ENCODE measurements around the gene MIPOL1.
A peak's percentile ranks its signal among the peaks of the same experiment; 100 is the strongest.
"Not testable (repeated sequence)": the region's sequence is repeated elsewhere in the genome, so short reads cannot be mapped to it uniquely, and the experiment has no call there.

MIPOL1 gene

DNA sequence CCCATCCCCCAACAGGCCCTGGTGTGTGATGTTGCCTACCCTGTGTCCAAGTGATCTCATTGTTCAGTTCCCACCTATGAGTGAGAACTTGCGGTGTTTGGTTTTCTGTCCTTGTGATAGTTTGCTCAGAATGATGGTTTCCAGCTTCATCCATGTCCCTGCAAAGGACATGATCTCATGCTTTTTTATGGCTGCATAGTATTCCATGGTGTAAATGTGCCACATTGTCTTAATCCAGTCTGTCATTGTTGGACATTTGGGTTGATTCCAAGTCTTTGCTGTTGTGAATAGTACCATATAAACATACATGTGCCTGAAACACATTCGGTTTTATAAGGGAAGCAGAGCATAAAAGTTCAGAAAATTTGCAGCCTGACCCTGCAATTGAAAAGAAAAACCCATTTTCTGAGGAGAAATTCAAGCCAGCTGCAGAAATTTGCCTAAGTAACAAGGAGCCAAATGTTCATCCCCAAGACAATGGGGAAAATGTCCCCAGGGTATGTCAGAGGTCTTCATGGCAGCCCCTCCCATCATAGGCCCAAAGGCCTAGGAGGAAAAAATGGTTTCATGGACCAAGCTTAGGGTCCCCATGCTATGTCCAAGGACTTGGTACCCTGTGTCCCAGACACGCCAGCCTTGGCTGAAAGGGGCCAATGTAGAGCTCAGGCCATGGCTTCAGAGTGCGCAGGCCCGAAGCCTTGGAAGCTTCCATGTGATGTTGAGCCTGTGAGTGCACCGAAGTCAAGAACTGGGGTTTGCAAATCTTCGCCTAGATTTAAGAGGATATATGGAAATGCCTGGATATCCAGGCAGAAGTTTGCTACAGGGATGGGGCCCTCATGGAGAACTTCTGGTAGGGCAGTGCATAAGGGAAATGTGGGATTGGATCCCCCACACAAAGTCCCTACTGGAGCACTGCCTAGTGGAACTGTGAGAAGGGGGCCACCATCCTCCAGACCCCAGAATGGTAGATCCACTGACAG is 8.2 kb downstream of the MIPOL1 start:
- H3K4me1 ChIP-seq (ENCODE audit: control insufficient read depth, insufficient read depth, low read length); CTCF ChIA-PET; H3K36me3 ChIP-seq (ENCODE audit: control insufficient read depth in 2 of 2, insufficient read depth in 1 of 2, low read length in 2 of 2); H3K9me3 ChIP-seq (ENCODE audit: control insufficient read depth, insufficient read depth, low read depth, low read length); POLR2A ChIA-PET; H3K27ac ChIP-seq (ENCODE audit: extremely low read depth, low read depth, low read length); H3K4me3 ChIP-seq (ENCODE audit: low read depth, low read length): not testable (repeated sequence)
- peak; percentile 51; the same call in 1 of the 2 replicates for TF ChIP-seq ZNF610 (tag by site-specific recombination; IDR thresholded peaks at IDR 0.05; ENCODE audit: borderline replicate concordance)
- peak; percentile 99 for TF ChIP-seq ZNF585B (tag by site-specific recombination; IDR thresholded peaks at IDR 0.05)
- peak; percentile 81 for TF ChIP-seq SETDB1 (IDR thresholded peaks at IDR 0.05; ENCODE audit: insufficient read length, low read length)
- TF ChIP-seq ZNF146 (tag by site-specific recombination; IDR thresholded peaks at IDR 0.05), result peak; percentile 96
- peak; percentile 61; the same call in 1 of the 2 replicates for TF ChIP-seq TRIM28 (IDR thresholded peaks at IDR 0.05; ENCODE audit: borderline replicate concordance, low read length)

DNA sequence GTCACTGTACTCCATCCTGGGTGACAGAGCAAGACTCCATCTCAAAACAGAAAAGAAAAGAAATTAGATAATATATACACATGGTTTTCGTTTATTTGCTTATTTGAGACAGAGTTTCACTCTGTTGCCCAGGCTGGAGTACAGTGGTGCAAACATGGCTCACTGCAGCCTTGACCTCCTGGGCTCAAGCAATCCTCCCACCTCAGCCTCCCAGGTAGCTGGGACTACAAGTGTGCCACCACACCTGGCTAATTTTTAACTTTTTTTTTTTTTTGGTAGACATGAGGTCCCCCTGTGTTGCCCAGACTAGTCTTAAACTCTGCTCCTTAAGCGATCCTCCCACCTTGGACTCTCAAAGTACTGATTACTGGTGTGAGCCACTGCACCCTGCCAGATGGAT is 11.9 kb downstream of the MIPOL1 start:
- CTCF ChIA-PET, result interaction anchor here (0.7 kb wide), 1 partner anchor 43 kb away, joined by 3 read pairs; no protein-coding TSS in a partner anchor
- POLR2A ChIA-PET; H3K4me3 ChIP-seq (ENCODE audit: low read depth, low read length); H3K27ac ChIP-seq (ENCODE audit: extremely low read depth, low read depth, low read length); H3K9me3 ChIP-seq (ENCODE audit: control insufficient read depth, insufficient read depth, low read depth, low read length); H3K36me3 ChIP-seq (ENCODE audit: control insufficient read depth in 2 of 2, insufficient read depth in 1 of 2, low read length in 2 of 2); H3K4me1 ChIP-seq (ENCODE audit: control insufficient read depth, insufficient read depth, low read length): not testable (repeated sequence)

DNA sequence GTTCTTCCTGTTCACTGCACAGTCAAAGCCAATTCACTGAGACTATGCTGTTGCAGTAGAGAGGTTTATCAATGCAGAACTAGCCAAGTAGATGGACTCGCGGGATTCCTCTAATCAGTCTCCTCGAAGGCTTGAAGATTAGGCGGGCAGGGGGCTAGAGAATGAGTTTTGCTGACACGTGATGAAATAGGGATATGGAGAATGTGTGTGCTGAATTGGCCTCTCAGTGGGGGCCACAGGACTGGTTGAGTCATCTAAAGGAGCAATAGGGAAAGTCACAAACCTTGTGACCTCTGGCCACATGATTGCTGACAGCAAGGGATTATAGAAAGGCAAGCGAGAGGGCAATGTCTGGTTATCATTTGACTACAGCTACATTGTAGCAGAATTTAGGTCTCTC is 12.7 kb downstream of the MIPOL1 start:
- ChIA-PET POLR2A (no interaction called here), CTCF (no interaction called here)
- H3K27ac ChIP-seq (ENCODE audit: extremely low read depth, low read depth, low read length), result no peak overlapping the region

DNA sequence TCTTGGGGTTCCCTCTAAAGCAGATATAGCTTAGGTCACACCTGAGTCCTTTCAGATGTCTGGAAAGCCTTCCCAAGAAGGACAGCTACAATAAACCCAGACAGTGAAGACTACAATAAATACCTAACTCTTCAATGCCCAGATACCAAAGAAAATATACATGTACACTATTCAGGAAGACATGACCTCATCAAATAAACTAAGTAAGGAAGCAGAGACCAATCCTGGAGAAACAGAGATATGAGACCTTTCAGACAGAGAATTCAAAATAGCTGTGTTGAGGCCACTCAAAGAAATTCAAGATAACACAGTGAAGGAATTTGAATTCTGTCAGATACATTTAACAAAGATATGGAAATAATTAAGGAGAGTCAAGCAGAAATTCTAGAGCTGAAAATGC is 15.3 kb downstream of the MIPOL1 start:
- Histone ChIP-seq H3K4me3 (ENCODE audit: low read depth, low read length) (no peak overlapping the region), H3K36me3 (ENCODE audit: control insufficient read depth in 2 of 2, insufficient read depth in 1 of 2, low read length in 2 of 2) (no peaks in the 10 kb centered on the region), H3K9me3 (ENCODE audit: control insufficient read depth, insufficient read depth, low read depth, low read length) (no peaks in the 10 kb centered on the region), H3K27ac (ENCODE audit: extremely low read depth, low read depth, low read length) (no peak overlapping the region), H3K4me1 (ENCODE audit: control insufficient read depth, insufficient read depth, low read length) (no peaks in the 10 kb centered on the region)
- POLR2A ChIA-PET, result no interaction called here
- CTCF ChIA-PET, result interaction anchor here (0.6 to 1.6 kb wide), 2 partner anchors 14 to 240 kb away, joined by 3 read pairs; no protein-coding TSS in a partner anchor
- TF ChIP-seq ZNF132 (tag by site-specific recombination; IDR thresholded peaks at IDR 0.05; ENCODE audit: borderline replicate concordance) (no peak), ZNF785 (tag by site-specific recombination; IDR thresholded peaks at IDR 0.05) (no peak), SP2 (tag by site-specific recombination; IDR thresholded peaks at IDR 0.05) (no peak), ZNF426 (tag by site-specific recombination; IDR thresholded peaks at IDR 0.05) (no peak), ZSCAN16 (tag by site-specific recombination; IDR thresholded peaks at IDR 0.05) (no peak), ZNF776 (tag by site-specific recombination; IDR thresholded peaks at IDR 0.05; ENCODE audit: borderline replicate concordance) (no peak), ZNF416 (tag by site-specific recombination; IDR thresholded peaks at IDR 0.05) (no peak)
- TF ChIP-seq, protein P1, sequence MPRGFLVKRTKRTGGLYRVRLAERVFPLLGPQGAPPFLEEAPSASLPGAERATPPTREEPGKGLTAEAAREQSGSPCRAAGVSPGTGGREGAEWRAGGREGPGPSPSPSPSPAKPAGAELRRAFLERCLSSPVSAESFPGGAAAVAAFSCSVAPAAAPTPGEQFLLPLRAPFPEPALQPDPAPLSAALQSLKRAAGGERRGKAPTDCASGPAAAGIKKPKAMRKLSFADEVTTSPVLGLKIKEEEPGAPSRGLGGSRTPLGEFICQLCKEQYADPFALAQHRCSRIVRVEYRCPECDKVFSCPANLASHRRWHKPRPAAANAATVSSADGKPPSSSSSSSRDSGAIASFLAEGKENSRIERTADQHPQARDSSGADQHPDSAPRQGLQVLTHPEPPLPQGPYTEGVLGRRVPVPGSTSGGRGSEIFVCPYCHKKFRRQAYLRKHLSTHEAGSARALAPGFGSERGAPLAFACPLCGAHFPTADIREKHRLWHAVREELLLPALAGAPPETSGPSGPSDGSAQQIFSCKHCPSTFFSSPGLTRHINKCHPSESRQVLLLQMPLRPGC (tag by site-specific recombination; IDR thresholded peaks at IDR 0.05), result no peak
- TF ChIP-seq, protein P2, sequence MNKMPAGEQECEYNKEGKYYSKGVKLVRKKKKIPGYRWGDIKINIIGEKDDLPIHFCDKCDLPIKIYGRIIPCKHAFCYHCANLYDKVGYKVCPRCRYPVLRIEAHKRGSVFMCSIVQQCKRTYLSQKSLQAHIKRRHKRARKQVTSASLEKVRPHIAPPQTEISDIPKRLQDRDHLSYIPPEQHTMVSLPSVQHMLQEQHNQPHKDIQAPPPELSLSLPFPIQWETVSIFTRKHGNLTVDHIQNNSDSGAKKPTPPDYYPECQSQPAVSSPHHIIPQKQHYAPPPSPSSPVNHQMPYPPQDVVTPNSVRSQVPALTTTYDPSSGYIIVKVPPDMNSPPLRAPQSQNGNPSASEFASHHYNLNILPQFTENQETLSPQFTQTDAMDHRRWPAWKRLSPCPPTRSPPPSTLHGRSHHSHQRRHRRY (tag by site-specific recombination; IDR thresholded peaks at IDR 0.05), result no peak
- TF ChIP-seq, protein P3, sequence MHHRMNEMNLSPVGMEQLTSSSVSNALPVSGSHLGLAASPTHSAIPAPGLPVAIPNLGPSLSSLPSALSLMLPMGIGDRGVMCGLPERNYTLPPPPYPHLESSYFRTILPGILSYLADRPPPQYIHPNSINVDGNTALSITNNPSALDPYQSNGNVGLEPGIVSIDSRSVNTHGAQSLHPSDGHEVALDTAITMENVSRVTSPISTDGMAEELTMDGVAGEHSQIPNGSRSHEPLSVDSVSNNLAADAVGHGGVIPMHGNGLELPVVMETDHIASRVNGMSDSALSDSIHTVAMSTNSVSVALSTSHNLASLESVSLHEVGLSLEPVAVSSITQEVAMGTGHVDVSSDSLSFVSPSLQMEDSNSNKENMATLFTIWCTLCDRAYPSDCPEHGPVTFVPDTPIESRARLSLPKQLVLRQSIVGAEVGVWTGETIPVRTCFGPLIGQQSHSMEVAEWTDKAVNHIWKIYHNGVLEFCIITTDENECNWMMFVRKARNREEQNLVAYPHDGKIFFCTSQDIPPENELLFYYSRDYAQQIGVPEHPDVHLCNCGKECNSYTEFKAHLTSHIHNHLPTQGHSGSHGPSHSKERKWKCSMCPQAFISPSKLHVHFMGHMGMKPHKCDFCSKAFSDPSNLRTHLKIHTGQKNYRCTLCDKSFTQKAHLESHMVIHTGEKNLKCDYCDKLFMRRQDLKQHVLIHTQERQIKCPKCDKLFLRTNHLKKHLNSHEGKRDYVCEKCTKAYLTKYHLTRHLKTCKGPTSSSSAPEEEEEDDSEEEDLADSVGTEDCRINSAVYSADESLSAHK (tag by site-specific recombination; IDR thresholded peaks at IDR 0.05), result no peak

More for the DNA sequence above, 12.7 kb downstream of the MIPOL1 start:
- Histone ChIP-seq H3K4me1 (ENCODE audit: control insufficient read depth, insufficient read depth, low read length) (no peaks in the 10 kb centered on the region), H3K36me3 (ENCODE audit: control insufficient read depth in 2 of 2, insufficient read depth in 1 of 2, low read length in 2 of 2) (no peaks in the 10 kb centered on the region), H3K4me3 (ENCODE audit: low read depth, low read length) (no peak overlapping the region), H3K9me3 (ENCODE audit: control insufficient read depth, insufficient read depth, low read depth, low read length) (no peaks in the 10 kb centered on the region)
- no peak for TF ChIP-seq ZNF629 (tag by site-specific recombination; IDR thresholded peaks at IDR 0.05)
- TF ChIP-seq, protein P4, sequence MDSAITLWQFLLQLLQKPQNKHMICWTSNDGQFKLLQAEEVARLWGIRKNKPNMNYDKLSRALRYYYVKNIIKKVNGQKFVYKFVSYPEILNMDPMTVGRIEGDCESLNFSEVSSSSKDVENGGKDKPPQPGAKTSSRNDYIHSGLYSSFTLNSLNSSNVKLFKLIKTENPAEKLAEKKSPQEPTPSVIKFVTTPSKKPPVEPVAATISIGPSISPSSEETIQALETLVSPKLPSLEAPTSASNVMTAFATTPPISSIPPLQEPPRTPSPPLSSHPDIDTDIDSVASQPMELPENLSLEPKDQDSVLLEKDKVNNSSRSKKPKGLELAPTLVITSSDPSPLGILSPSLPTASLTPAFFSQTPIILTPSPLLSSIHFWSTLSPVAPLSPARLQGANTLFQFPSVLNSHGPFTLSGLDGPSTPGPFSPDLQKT (IDR thresholded peaks at IDR 0.05; ENCODE audit: borderline replicate concordance, low read depth, low read length), result no peak
- TF ChIP-seq ZNF138 (tag by site-specific recombination; IDR thresholded peaks at IDR 0.05; ENCODE audit: borderline replicate concordance), result no peak
- no peak for TF ChIP-seq ZNF239 (tag by site-specific recombination; IDR thresholded peaks at IDR 0.05)
- no peak for TF ChIP-seq KLF1 (tag by site-specific recombination; IDR thresholded peaks at IDR 0.05)
- TF ChIP-seq ZNF48 (tag by site-specific recombination; IDR thresholded peaks at IDR 0.05), result no peak
- TF ChIP-seq ZEB2 (tag by site-specific recombination; IDR thresholded peaks at IDR 0.05), result no peak
- TF ChIP-seq ZNF10 (tag by site-specific recombination; IDR thresholded peaks at IDR 0.05), result no peak
